MM.1S (cell line): ENCODE results near the gene CAST.

Experiments used
- DNase-seq: peaks from one replicate; pipeline ENCODE4 v3.0.0-alpha.2; 2015
- H2AFZ ChIP-seq: fragments of 300-600 bp; sonication (generic); 2 replicates; pipeline ENCODE4 v1.6.0; 2016; ENCODE audit warnings: antibody characterized with exemption, low read length
- H3F3A ChIP-seq: fragments of 300-600 bp; sonication (generic); 2 replicates; pipeline ENCODE4 v1.6.1; 2016; ENCODE audit warnings: mild to moderate bottlenecking, antibody characterized with exemption, low read length, moderate library complexity, mixed read lengths; ENCODE audit not compliant: insufficient read depth
- H3K27ac ChIP-seq: fragments of 300-600 bp; sonication (generic); 2 replicates; pipeline ENCODE4 v1.5.1; 2016; ENCODE audit warnings: mild to moderate bottlenecking, low read length
- H3K27me3 ChIP-seq: fragments of 300-600 bp; sonication (generic); replicated peaks from 2 replicates; pipeline ENCODE4 v1.6.0; 2016; ENCODE audit warnings: low read length; ENCODE audit not compliant: insufficient read depth
- H3K36me3 ChIP-seq: fragments of 300-600 bp; sonication (generic); replicated peaks from 2 replicates; pipeline ENCODE4 v1.6.1; 2016; ENCODE audit warnings: mild to moderate bottlenecking, low read length, mixed read lengths; ENCODE audit not compliant: insufficient read depth
- H3K4me1 ChIP-seq: fragments of 300-600 bp; sonication (generic); 2 replicates; pipeline ENCODE4 v1.6.1; 2016; ENCODE audit warnings: low read length, mixed read lengths
- H3K4me2 ChIP-seq: fragments of 300-600 bp; sonication (generic); 2 replicates; pipeline ENCODE4 v1.6.0; 2016; ENCODE audit warnings: low read depth, low read length
- H3K4me3 ChIP-seq: fragments of 300-600 bp; sonication (generic); 2 replicates; pipeline ENCODE4 v1.5.1; 2016; ENCODE audit warnings: low read length, mixed read lengths
- H3K79me2 ChIP-seq: fragments of 300-600 bp; sonication (generic); 2 replicates; pipeline ENCODE4 v1.6.1; 2016; ENCODE audit warnings: mixed run types, low read length, mixed read lengths
- H3K9ac ChIP-seq: fragments of 300-600 bp; sonication (generic); 2 replicates; pipeline ENCODE4 v1.6.1; 2016; ENCODE audit warnings: low read length, mixed read lengths
- H3K9me2 ChIP-seq: fragments of 300-600 bp; sonication (generic); replicated peaks from 2 replicates; pipeline ENCODE4 v1.6.1; 2016; ENCODE audit warnings: mild to moderate bottlenecking, low read length, mixed read lengths; ENCODE audit not compliant: insufficient read depth
- H3K9me3 ChIP-seq: fragments of 300-600 bp; sonication (generic); replicated peaks from 2 replicates; pipeline ENCODE4 v1.6.1; 2016; ENCODE audit warnings: mild to moderate bottlenecking, low read length, mixed read lengths; ENCODE audit not compliant: insufficient read depth
- H4K20me1 ChIP-seq: fragments of 300-600 bp; sonication (generic); 2 replicates; pipeline ENCODE4 v1.6.1; 2016; ENCODE audit warnings: mild to moderate bottlenecking, low read length, moderate library complexity, mixed read lengths; ENCODE audit not compliant: insufficient read depth
- CTCF ChIP-seq: fragments of 300-600 bp; sonication (generic); IDR thresholded peaks from 2 replicates; pipeline ENCODE4 v1.5.1; 2016; ENCODE audit warnings: antibody characterized with exemption, low read length, mixed read lengths
- EZH2 ChIP-seq: fragments of 300-600 bp; sonication (generic); optimal IDR thresholded peaks from 2 replicates; pipeline ENCODE3; 2017; ENCODE audit warnings: low read depth, mild to moderate bottlenecking, antibody characterized with exemption, low read length, mixed read lengths
- EZH2phosphoT487 ChIP-seq: fragments of 300-600 bp; sonication (generic); IDR thresholded peaks from 2 replicates; pipeline ENCODE4 v1.6.1; 2018; ENCODE audit warnings: antibody characterized with exemption, low read length

The CAST gene

GRCh38 chr5:96702503-96703383 lies 40.6 kb downstream of the CAST start:
- peak overlapping the region; percentile 24 for H3K4me3 ChIP-seq
- DNase-seq = no peak
- H3K4me2 ChIP-seq = peak overlapping the region; percentile 70; the same call in 1 of the 2 replicates
- peaks cover 34% of the 10 kb centered on the region for H3K4me1 ChIP-seq
- H4K20me1 ChIP-seq = peaks cover 3% of the 10 kb centered on the region; the same call in 1 of the 2 replicates
- peak overlapping the region; percentile 8; the same call in 1 of the 2 replicates for H3K27ac ChIP-seq
- no peaks in the 10 kb centered on the region for H3K9me3 ChIP-seq
- H2AFZ ChIP-seq = no peak overlapping the region; the same call in 1 of the 2 replicates
- H3K79me2 ChIP-seq = peaks cover 18% of the 10 kb centered on the region
- no peaks in the 10 kb centered on the region for H3K36me3 ChIP-seq
- no peaks in the 10 kb centered on the region for H3K27me3 ChIP-seq
- H3K9me2 ChIP-seq = no peaks in the 10 kb centered on the region
- H3F3A ChIP-seq = peaks cover 27% of the 10 kb centered on the region
- H3K9ac ChIP-seq = no peak overlapping the region
- no peak for TF ChIP-seq EZH2
- no peak for TF ChIP-seq EZH2phosphoT487
- no peak for TF ChIP-seq CTCF

DNA sequence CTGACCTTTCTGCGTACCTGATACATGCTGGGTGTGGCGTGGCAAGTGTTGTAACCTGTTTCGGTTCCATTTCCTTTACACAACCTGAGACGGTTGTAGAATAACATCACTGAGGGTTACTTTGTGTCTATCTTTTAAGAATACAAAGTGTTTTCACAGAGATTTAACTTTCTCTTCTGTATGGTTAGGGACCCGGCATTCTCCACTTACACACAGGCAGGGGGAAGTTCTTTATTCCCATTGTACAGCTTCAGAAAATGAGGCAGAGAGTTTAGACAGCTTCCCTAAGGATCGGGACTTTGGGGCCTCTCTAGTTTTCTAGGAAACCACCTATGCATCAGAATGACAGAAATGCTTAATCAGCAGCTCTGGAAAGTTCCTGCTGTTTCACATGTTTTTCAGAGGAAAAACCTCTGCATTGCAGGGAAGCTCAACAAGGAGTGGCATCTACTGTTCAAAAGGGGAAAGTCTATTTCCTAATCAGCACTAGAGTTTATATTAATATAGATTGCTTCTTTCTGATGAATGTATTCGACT lies 41.3 kb downstream of the CAST start:
- Histone ChIP-seq H3K27me3 (no peaks in the 10 kb centered on the region), H4K20me1 (peaks cover 3% of the 10 kb centered on the region; the same call in 1 of the 2 replicates), H3K4me3 (peak overlapping the region; percentile 24), H3F3A (peaks cover 27% of the 10 kb centered on the region), H3K9ac (no peak overlapping the region), H3K4me1 (peaks cover 34% of the 10 kb centered on the region), H3K36me3 (no peaks in the 10 kb centered on the region), H2AFZ (no peak overlapping the region), H3K27ac (peak overlapping the region; percentile 23; the same call in 1 of the 2 replicates), H3K79me2 (peaks cover 18% of the 10 kb centered on the region), H3K4me2 (peak overlapping the region; percentile 70), H3K9me3 (no peaks in the 10 kb centered on the region), H3K9me2 (no peaks in the 10 kb centered on the region)
- peak; percentile 85 for DNase-seq
- TF ChIP-seq EZH2phosphoT487 (no peak), EZH2 (no peak), CTCF (no peak)

DNA sequence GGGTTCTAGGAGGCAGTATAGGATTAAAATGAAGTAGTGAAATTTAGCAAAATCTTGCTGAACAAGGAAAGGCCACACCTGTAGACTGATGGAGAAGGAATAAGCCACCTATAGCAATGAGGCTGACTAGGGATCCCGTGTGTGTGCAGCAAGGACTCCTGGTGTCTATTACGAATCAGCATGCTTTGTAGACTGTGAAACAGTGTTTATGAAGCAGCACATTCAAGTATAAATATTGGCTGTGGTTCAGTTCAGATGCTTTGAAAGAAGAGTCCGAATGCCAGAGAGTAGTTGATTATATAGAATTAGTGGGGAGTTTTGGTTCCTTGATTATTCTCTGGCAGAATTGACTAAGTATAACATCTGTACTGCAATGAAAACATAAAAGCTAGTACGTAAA lies 41.8 kb downstream of the CAST start:
- Histone ChIP-seq H3K9ac (no peak overlapping the region), H3K27me3 (no peaks in the 10 kb centered on the region), H3K4me1 (peaks cover 34% of the 10 kb centered on the region), H3K4me2 (peak overlapping the region; percentile 70; the same call in 1 of the 2 replicates), H3F3A (peaks cover 27% of the 10 kb centered on the region), H3K27ac (no peak overlapping the region), H3K9me2 (no peaks in the 10 kb centered on the region), H3K4me3 (peak overlapping the region; percentile 24; the same call in 1 of the 2 replicates), H3K9me3 (no peaks in the 10 kb centered on the region), H2AFZ (no peak overlapping the region), H4K20me1 (peaks cover 3% of the 10 kb centered on the region; the same call in 1 of the 2 replicates), H3K36me3 (no peaks in the 10 kb centered on the region), H3K79me2 (peaks cover 20% of the 10 kb centered on the region)
- no peak for DNase-seq
- no peak for TF ChIP-seq CTCF
- TF ChIP-seq EZH2 = no peak
- TF ChIP-seq EZH2phosphoT487 = no peak
